Right cardiac atrium (tissue), 5 donors: ENCODE data around the gene GTF2B. TPM values are rescaled to one million over a fixed set of nuclear protein-coding genes. Genes with fewer than 3 reads are reported as not detected.
"Not testable (repeated sequence)": the region's sequence is repeated elsewhere in the genome, so short reads cannot be mapped to it uniquely, and the experiment has no call there.

Source experiments
- ATAC-seq, 2 donors: fragments of 200-7000 bp; cut with Tn5 transposase; one replicate each; pipeline versions ENCODE4 v1.8.0 to v1.9.1; 2020; ENCODE audit warnings: moderate library complexity in 2 of 2, mild to moderate bottlenecking in 1 of 2
- DNase-seq, 3 donors: peaks; one replicate each; pipeline ENCODE4 v3.0.0-alpha.2; 2020
- H3K27ac ChIP-seq: one replicate; pipeline ENCODE4 v1.5.1; 2013; ENCODE audit warnings: mild to moderate bottlenecking, low read length, control low read depth, moderate library complexity
- H3K27me3 ChIP-seq: one replicate; pipeline ENCODE4 v1.6.1; 2013; ENCODE audit not compliant: control insufficient read depth, insufficient read depth
- H3K4me1 ChIP-seq: one replicate; pipeline ENCODE4 v1.6.1; 2013; ENCODE audit warnings: low read length; ENCODE audit not compliant: control insufficient read depth, insufficient read depth
- H3K4me3 ChIP-seq: one replicate; pipeline ENCODE4 v1.5.1; 2013; ENCODE audit warnings: low read length, control low read depth
- H3K9me3 ChIP-seq: one replicate; pipeline ENCODE4 v1.6.1; 2013; ENCODE audit warnings: low read length; ENCODE audit not compliant: control insufficient read depth
- WGBS: extraction: QIAGEN DNeasy Blood & Tissue Kit; methylation state at CpG from one replicate; pipeline ENCODE4 v1.1.7; 2013; 5-methylcytosine and 5-hydroxymethylcytosine counted together
- intact Hi-C, 4 donors: fragments of 100-400 bp; cut with DNase I; formaldehyde crosslinking; loops; one replicate each; pipeline versions ENCODE4 v1.11.0 to v1.14.0; 2022 to 2023
- polyA plus RNA-seq: library from polyadenylated mRNA; stranded (reverse); fragments of 200-250 nt; gene quantifications from one replicate; pipeline ENCODE4 v1.2.3, GENCODE V29; 2013
- total RNA-seq, 4 donors: library from RNA; stranded (reverse); fragmentation: NEBNext Ultra II Directional; extraction: Animal tissue kit (Norgen Biotek cat#: 25700); gene quantifications; one replicate each; pipeline ENCODE4 v1.2.1, GENCODE V29; 2021
- donor health status: healthy with polysubstance abuse.
- donor health status: DM: no; HTN: yes; CAD: no.
- donor health status: DM: no; HTN: no; CAD: no.
- donor health status: DM: no; HTN: yes; CAD: no; lungs with severe emphysema.
- donor health status: DM: yes; HTN: yes; CAD: no.

GTF2B gene
- total and polyA plus RNA-seq, 5 donors: 13.0 to 19.5 (median 15.3) TPM

GRCh38 chr1:88851303-88852063, 39.9 kb downstream of the GTF2B start:
- H3K27me3 ChIP-seq: no peaks in the 10 kb centered on the region
- H3K9me3 ChIP-seq: no peaks in the 10 kb centered on the region
- ATAC-seq: no peak
- no peak overlapping the region for H3K27ac ChIP-seq
- 86% methylated on average over 6 of the region's 6 CpGs for WGBS
- intact Hi-C loops: no loop called here
- no peaks in the 10 kb centered on the region for H3K4me1 ChIP-seq
- no peak overlapping the region for H3K4me3 ChIP-seq
- no peak for DNase-seq

- intact Hi-C loops: no loop called here
- Histone ChIP-seq H3K9me3 (no peaks in the 10 kb centered on the region), H3K27me3 (no peaks in the 10 kb centered on the region), H3K4me1 (no peaks in the 10 kb centered on the region), H3K4me3 (no peak overlapping the region), H3K27ac (no peak overlapping the region)
- ATAC-seq: no peak
- WGBS: 12% methylated on average over 1 of the region's 1 CpG
- no peak for DNase-seq
Observed at GRCh38 chr1:88847643-88848042, 43.7 kb downstream of the GTF2B start.

GRCh38 chr1:88825721-88826120, 65.6 kb downstream of the GTF2B start:
- DNase-seq: no peak
- intact Hi-C loops: no loop called here
- H3K4me3 ChIP-seq: no peak overlapping the region
- WGBS: 95% methylated on average over 2 of the region's 2 CpGs
- H3K9me3 ChIP-seq: no peaks in the 10 kb centered on the region
- no peak overlapping the region for H3K27ac ChIP-seq
- ATAC-seq: no peak
- no peaks in the 10 kb centered on the region for H3K27me3 ChIP-seq
- H3K4me1 ChIP-seq: no peaks in the 10 kb centered on the region

GRCh38 chr1:88819642-88820041, 71.7 kb downstream of the GTF2B start:
- H3K27ac ChIP-seq, DNase-seq, ATAC-seq, intact Hi-C loops, H3K27me3 ChIP-seq, H3K9me3 ChIP-seq, H3K4me3 ChIP-seq, H3K4me1 ChIP-seq: not testable (repeated sequence)
- 98% methylated on average over 3 of the region's 3 CpGs for WGBS

GRCh38 chr1:88813471-88813870, 77.9 kb downstream of the GTF2B start:
- 90% methylated on average over 1 of the region's 1 CpG for WGBS
- no peak for DNase-seq
- ATAC-seq: no peak
- Histone ChIP-seq H3K4me1 (no peaks in the 10 kb centered on the region), H3K27ac (no peak overlapping the region), H3K27me3 (no peaks in the 10 kb centered on the region), H3K9me3 (no peaks in the 10 kb centered on the region), H3K4me3 (no peak overlapping the region)
- intact Hi-C loops: no loop called here

GRCh38 chr1:88812366-88812765, 79.0 kb downstream of the GTF2B start:
- DNase-seq (no peak), ATAC-seq (no peak)
- H3K4me3 ChIP-seq: no peak overlapping the region
- no peak overlapping the region for H3K27ac ChIP-seq
- H3K4me1 ChIP-seq: no peaks in the 10 kb centered on the region
- no peaks in the 10 kb centered on the region for H3K9me3 ChIP-seq
- no peaks in the 10 kb centered on the region for H3K27me3 ChIP-seq
- intact Hi-C loops: no loop called here

- intact Hi-C loops: no loop called here
- WGBS: 97% methylated on average over 5 of the region's 5 CpGs
- H3K9me3 ChIP-seq: no peaks in the 10 kb centered on the region
- no peak overlapping the region for H3K27ac ChIP-seq
- no peaks in the 10 kb centered on the region for H3K4me1 ChIP-seq
- H3K27me3 ChIP-seq: no peaks in the 10 kb centered on the region
- no peak for ATAC-seq
- no peak overlapping the region for H3K4me3 ChIP-seq
- DNase-seq: no peak
Observed at GRCh38 chr1:88803444-88803843, 87.9 kb downstream of the GTF2B start.

- Histone ChIP-seq H3K4me3 (no peak overlapping the region), H3K4me1 (no peaks in the 10 kb centered on the region), H3K27ac (no peak overlapping the region), H3K9me3 (no peaks in the 10 kb centered on the region), H3K27me3 (no peaks in the 10 kb centered on the region)
- intact Hi-C loops: no loop called here
- 86% methylated on average over 2 of the region's 2 CpGs for WGBS
- DNase-seq (no peak), ATAC-seq (no peak)
Observed at GRCh38 chr1:88802950-88803349, 88.4 kb downstream of the GTF2B start.

Other genes with a start within 250 kb of the GTF2B start
- 10 to 100 TPM; 30.1 to 33.8 (median 31.7) TPM for gene PKN2, start 207.3 kb downstream of the GTF2B start, total RNA-seq
- 9.8 TPM for gene PKN2, start 207.3 kb downstream of the GTF2B start, polyA plus RNA-seq
- 10 to 100 TPM in 3 of 4 donors, 1 to 10 TPM in 1; 9.4 to 14.3 (median 11.5) TPM for gene KYAT3, start 101.1 kb upstream of the GTF2B start, total RNA-seq
- gene KYAT3, start 101.1 kb upstream of the GTF2B start, polyA plus RNA-seq: 9.6 TPM
- gene RBMXL1, start 101.1 kb upstream of the GTF2B start, total RNA-seq: 10 to 100 TPM; 11.1 to 16.6 (median 13.2) TPM
- gene RBMXL1, start 101.1 kb upstream of the GTF2B start, polyA plus RNA-seq: 3.5 TPM
- gene GBP3, start 131.3 kb upstream of the GTF2B start, total RNA-seq: 10 to 100 TPM in 1 of 4 donors, 1 to 10 TPM in 3; 7.4 to 10.3 (median 8.3) TPM
- 3.5 TPM for gene GBP3, start 131.3 kb upstream of the GTF2B start, polyA plus RNA-seq
- gene GBP1, start 173.6 kb upstream of the GTF2B start, total RNA-seq: 10 to 100 TPM in 2 of 4 donors, 1 to 10 TPM in 2; 6.4 to 11.6 (median 8.7) TPM
- gene GBP1, start 173.6 kb upstream of the GTF2B start, polyA plus RNA-seq: 6.2 TPM
- 10 to 100 TPM; 11.3 to 18.9 (median 14.0) TPM for gene GBP2, start 234.5 kb upstream of the GTF2B start, total RNA-seq
- gene GBP2, start 234.5 kb upstream of the GTF2B start, polyA plus RNA-seq: 22.9 TPM